GM12878 (cell line): Measurements from ENCODE around the gene ERN2. TPM values are rescaled to one million over a fixed set of nuclear protein-coding genes. Genes with fewer than 3 reads are reported as not detected.

Experiments
- ATAC-seq: fragments of 200-7000 bp; cut with Tn5 transposase; 3 replicates; pipeline ENCODE4 v1.9.1; 2020; ENCODE audit warnings: mild to moderate bottlenecking, moderate library complexity
- BruUV-seq: library from RNA; stranded (reverse); fragments of 400-500 nt; replicated peaks from 2 replicates; lab custom pipeline; 2021; lab: Mats Ljungman, UMichigan
- CTCF ChIA-PET: fragments of 300-600 bp; sonication (Branson Sonifier 250); formaldehyde crosslinking; extraction: SDS; loops from one replicate; lab custom pipeline; 2021; ENCODE audit warnings: inconsistent platforms; lab: Yijun Ruan, JAX
- POLR2A ChIA-PET: fragments of 350-600 bp; formaldehyde crosslinking; extraction: SDS; loops from one replicate; lab custom pipeline; 2021; ENCODE audit warnings: inconsistent platforms; lab: Charles Lee
- RAD21 ChIA-PET: fragments of 300-600 bp; sonication (Branson Sonifier 250); formaldehyde crosslinking; loops from one replicate; lab custom pipeline; 2023; ENCODE audit warnings: antibody characterized with exemption; ENCODE audit not compliant: unreplicated experiment; lab: Charles Lee
- SMC1A ChIA-PET: fragments of 300-600 bp; sonication (Branson Sonifier 250); formaldehyde crosslinking; loops from one replicate; lab custom pipeline; 2023; ENCODE audit not compliant: unreplicated experiment, uncharacterized antibody; lab: Charles Lee
- DNase-seq: peaks from one replicate; pipeline ENCODE4 v3.0.0-alpha.2; 2011; ENCODE audit warnings: low read depth, low spot score
- FAIRE-seq: peaks from 3 replicates; lab custom pipeline; 2011; peaks lifted over from hg19 to GRCh38; lab: Jason Lieb, UNC
- H2AFZ ChIP-seq: 2 replicates; pipeline ENCODE4 v1.6.0; 2011; ENCODE audit warnings: low read depth, low read length, control low read depth; ENCODE audit not compliant: control insufficient read depth
- H3K27ac ChIP-seq: 2 replicates; pipeline ENCODE4 v1.5.1; 2011; ENCODE audit warnings: control low read depth; ENCODE audit not compliant: control insufficient read depth, insufficient read depth
- H3K27me3 ChIP-seq, 2 experiments: replicated peaks in 1 of 2; 2 replicates each; pipeline versions ENCODE4 v1.6.0 to v1.6.1; 2011; ENCODE audit warnings: low read length in 1 of 2; ENCODE audit not compliant: control insufficient read depth in 2 of 2, insufficient read depth in 2 of 2
- H3K36me3 ChIP-seq, 2 experiments: 2 replicates each; pipeline ENCODE4 v1.5.1; 2011; ENCODE audit warnings: low read length in 1 of 2; ENCODE audit not compliant: control insufficient read depth in 2 of 2, insufficient read depth in 2 of 2
- H3K4me1 ChIP-seq: 2 replicates; pipeline ENCODE4 v1.6.1; 2011; ENCODE audit warnings: mild to moderate bottlenecking, low read length, moderate library complexity, mixed read lengths; ENCODE audit not compliant: control insufficient read depth, insufficient read depth
- H3K4me2 ChIP-seq: 2 replicates; pipeline ENCODE4 v1.6.0; 2011; ENCODE audit warnings: control low read depth; ENCODE audit not compliant: control insufficient read depth, insufficient read depth
- H3K4me3 ChIP-seq: fragments of 200-600 bp; sonication (generic); 2 replicates; pipeline ENCODE4 v1.5.1; 2016
- H3K79me2 ChIP-seq: 2 replicates; pipeline ENCODE4 v1.6.0; 2011; ENCODE audit warnings: low read length; ENCODE audit not compliant: control insufficient read depth, insufficient read depth
- H3K9ac ChIP-seq: 2 replicates; pipeline ENCODE4 v1.8.0; 2011; ENCODE audit warnings: low read length, control low read depth, mixed read lengths; ENCODE audit not compliant: control insufficient read depth, insufficient read depth
- H3K9me3 ChIP-seq: replicated peaks from 3 replicates; pipeline ENCODE4 v1.5.1; 2011; ENCODE audit warnings: mild to moderate bottlenecking, low read length; ENCODE audit not compliant: control insufficient read depth, insufficient read depth
- H4K20me1 ChIP-seq: 2 replicates; pipeline ENCODE4 v1.6.0; 2011; ENCODE audit not compliant: control insufficient read depth, insufficient read depth
- CREB1 ChIP-seq: IDR thresholded peaks from 2 replicates; pipeline ENCODE4 v1.6.1; 2012; ENCODE audit warnings: low read depth, mild to moderate bottlenecking, inconsistent platforms
- DPF2 ChIP-seq: fragments of 450-650 bp; IDR thresholded peaks from 2 replicates; pipeline ENCODE4 v1.6.1; 2017; ENCODE audit warnings: mild to moderate bottlenecking
- MEF2B ChIP-seq: fragments of 450-650 bp; IDR thresholded peaks from 2 replicates; pipeline ENCODE4 v1.6.1; 2018; ENCODE audit warnings: mild to moderate bottlenecking, moderate library complexity; ENCODE audit not compliant: partially characterized antibody, poor library complexity, severe bottlenecking
- MYC ChIP-seq: IDR thresholded peaks from 2 replicates; pipeline ENCODE4 v1.6.1; 2011; ENCODE audit warnings: mild to moderate bottlenecking, low read length, moderate library complexity, inconsistent platforms; ENCODE audit not compliant: insufficient read depth, insufficient replicate concordance, insufficient read length, severe bottlenecking
- NRF1 ChIP-seq: conservative IDR thresholded peaks from 2 replicates; pipeline ENCODE4 v1.6.1; 2011; ENCODE audit warnings: mild to moderate bottlenecking, low read depth, low read length, improper control_type of control experiment
- POLR2AphosphoS5 ChIP-seq: IDR thresholded peaks from 2 replicates; pipeline ENCODE4 v1.6.1; 2011; ENCODE audit warnings: mild to moderate bottlenecking, low read length, inconsistent platforms
- SREBF1 ChIP-seq: IDR thresholded peaks from 2 replicates; pipeline ENCODE4 v1.6.1; 2012; ENCODE audit warnings: mild to moderate bottlenecking, low read length
- SRF ChIP-seq, 2 experiments: IDR thresholded peaks; 2 replicates each; pipeline ENCODE4 v1.6.1; 2011; ENCODE audit warnings: low read depth in 2 of 2, low read length in 2 of 2, mild to moderate bottlenecking in 1 of 2, moderate library complexity in 1 of 2
- STAT3 ChIP-seq: IDR thresholded peaks from 2 replicates; pipeline ENCODE4 v1.6.1; 2011; ENCODE audit warnings: low read depth, low read length, improper control_type of control experiment
- SUPT20H ChIP-seq: IDR thresholded peaks from 2 replicates; pipeline ENCODE4 v1.6.1; 2011; ENCODE audit warnings: low read depth, mild to moderate bottlenecking, low read length, moderate library complexity, borderline replicate concordance; ENCODE audit not compliant: control insufficient read depth
- SUZ12 ChIP-seq: fragments of 200-600 bp; sonication (generic); IDR thresholded peaks from one replicate; pipeline ENCODE4 v1.6.1; 2018; ENCODE audit warnings: antibody characterized with exemption, mild to moderate bottlenecking; ENCODE audit not compliant: unreplicated experiment
- YBX1 ChIP-seq: fragments of 450-650 bp; IDR thresholded peaks from 2 replicates; pipeline ENCODE4 v1.6.1; 2016; ENCODE audit warnings: antibody characterized with exemption
- ZNF384 ChIP-seq: IDR thresholded peaks from 2 replicates; pipeline ENCODE4 v1.6.1; 2012; ENCODE audit warnings: low read depth, mild to moderate bottlenecking, low read length, improper control_type of control experiment, borderline replicate concordance
- WGBS: methylation state at CpG from one replicate; pipeline ENCODE4 v1.1.6; 2016; ENCODE audit warnings: low lambda C conversion rate; ENCODE audit not compliant: insufficient replicate concordance, insufficient coverage; ENCODE audit errors: missing lambda C conversion rate; 5-methylcytosine and 5-hydroxymethylcytosine counted together
- in situ Hi-C: fragments of 300-500 bp; cut with MboI; formaldehyde crosslinking; loops from 9 replicates; pipeline ENCODE4 v1.14.3; 2018; ENCODE audit warnings: mixed read lengths
- intact Hi-C: fragments of 100-400 bp; cut with micrococcal nuclease; formaldehyde crosslinking; loops from one replicate; pipeline ENCODE4 v1.14.2; 2022; ENCODE audit not compliant: unreplicated experiment
- polyA plus RNA-seq, 11 experiments: library from polyadenylated mRNA; depleted of rRNA in 4 of 11; unstranded in 6 of 11; stranded (reverse) in 5 of 11; fragments of >200 nt; fragmentation: Nextera tagmentation in 4 of 11; fragmentation: Illumina TruSeq in 1 of 11; extraction: Ambion mirVana in 4 of 11; extraction: Trizol in 1 of 11; gene quantifications; 1 replicate in 1 of 11; 2 replicates in 10 of 11; pipeline versions ENCODE4 v1.2.1 to v1.2.3, GENCODE V29; 2011 to 2016; ENCODE audit warnings: inconsistent platforms in 2 of 11, missing spikeins in 2 of 11, low read depth in 1 of 11
- total RNA-seq, 4 experiments: library from RNA; depleted of rRNA in 3 of 4; stranded (reverse); fragments of >200 nt in 3 of 4; fragmentation: Illumina TruSeq in 1 of 4; extraction: Trizol in 1 of 4; gene quantifications; 2 replicates each; pipeline versions ENCODE4 v1.2.1 to v1.2.3, GENCODE V29; 2013 to 2021
- TF ChIP-seq, protein P1 (sequence below): fragments of 450-650 bp; IDR thresholded peaks from 2 replicates; pipeline ENCODE4 v1.6.1; 2017; ENCODE audit warnings: mild to moderate bottlenecking, moderate library complexity
- TF ChIP-seq, protein P2 (sequence below): IDR thresholded peaks from 2 replicates; pipeline ENCODE4 v1.6.1; 2012; ENCODE audit warnings: improper control_type of control experiment, low read depth, low read length; ENCODE audit not compliant: insufficient replicate concordance

The ERN2 gene
- total and polyA plus RNA-seq, 10 of the 15 experiments (the other 5 are each of a cell fraction or from before 2014, with no cell fraction given), result 0.06 to 0.95 (median 0.36) TPM; not detected in 5

DNA sequence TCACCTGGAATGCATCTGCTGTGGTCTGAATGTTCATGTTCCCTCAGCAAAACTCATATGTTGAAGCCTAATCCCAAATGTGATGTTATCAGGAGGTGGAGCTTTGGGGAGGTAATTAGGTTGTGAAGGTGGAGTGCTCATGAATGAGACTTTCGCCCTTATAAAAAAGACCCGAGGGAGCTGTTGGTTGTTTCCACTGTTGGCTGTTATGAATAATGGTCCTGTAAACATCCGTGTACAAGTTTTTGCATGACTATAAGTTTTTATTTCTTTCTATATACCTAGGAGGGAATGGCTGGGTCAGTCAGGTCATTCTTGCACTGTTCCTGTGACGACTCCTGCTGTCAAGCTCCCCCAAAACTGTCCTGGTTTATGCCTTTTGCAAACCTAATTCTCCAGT is 32.2 kb upstream of the ERN2 start:
- H3K36me3 ChIP-seq, result no peaks in the 10 kb centered on the region
- in situ Hi-C loops, result no loop called here
- no TSS peak for BruUV-seq
- RAD21 ChIA-PET, result no interaction called here
- H3K79me2 ChIP-seq, result no peaks in the 10 kb centered on the region
- H3K9me3 ChIP-seq, result no peaks in the 10 kb centered on the region
- no peaks in the 10 kb centered on the region for H4K20me1 ChIP-seq
- no peak overlapping the region for H3K4me3 ChIP-seq
- no peak for ATAC-seq
- H3K27ac ChIP-seq, result no peak overlapping the region
- POLR2A ChIA-PET, result no interaction called here
- no peaks in the 10 kb centered on the region for H3K4me1 ChIP-seq
- no peak overlapping the region for H2AFZ ChIP-seq
- no peaks in the 10 kb centered on the region; a peak in 2 of 4 replicates for H3K27me3 ChIP-seq
- H3K4me2 ChIP-seq, result no peak overlapping the region
- no peak for DNase-seq
- SMC1A ChIA-PET, result no interaction called here
- intact Hi-C loops, result no loop called here
- WGBS, result 28% methylated on average over 4 of the region's 4 CpGs
- no peak for FAIRE-seq
- no peak overlapping the region for H3K9ac ChIP-seq
- CTCF ChIA-PET, result no interaction called here
- TF ChIP-seq POLR2AphosphoS5, result no peak
- no peak for TF ChIP-seq SRF (IDR thresholded peaks at IDR 0.05; ENCODE audit: low read depth in 2 of 2, low read length in 2 of 2)
- TF ChIP-seq SREBF1, result no peak
- TF ChIP-seq, protein P1, sequence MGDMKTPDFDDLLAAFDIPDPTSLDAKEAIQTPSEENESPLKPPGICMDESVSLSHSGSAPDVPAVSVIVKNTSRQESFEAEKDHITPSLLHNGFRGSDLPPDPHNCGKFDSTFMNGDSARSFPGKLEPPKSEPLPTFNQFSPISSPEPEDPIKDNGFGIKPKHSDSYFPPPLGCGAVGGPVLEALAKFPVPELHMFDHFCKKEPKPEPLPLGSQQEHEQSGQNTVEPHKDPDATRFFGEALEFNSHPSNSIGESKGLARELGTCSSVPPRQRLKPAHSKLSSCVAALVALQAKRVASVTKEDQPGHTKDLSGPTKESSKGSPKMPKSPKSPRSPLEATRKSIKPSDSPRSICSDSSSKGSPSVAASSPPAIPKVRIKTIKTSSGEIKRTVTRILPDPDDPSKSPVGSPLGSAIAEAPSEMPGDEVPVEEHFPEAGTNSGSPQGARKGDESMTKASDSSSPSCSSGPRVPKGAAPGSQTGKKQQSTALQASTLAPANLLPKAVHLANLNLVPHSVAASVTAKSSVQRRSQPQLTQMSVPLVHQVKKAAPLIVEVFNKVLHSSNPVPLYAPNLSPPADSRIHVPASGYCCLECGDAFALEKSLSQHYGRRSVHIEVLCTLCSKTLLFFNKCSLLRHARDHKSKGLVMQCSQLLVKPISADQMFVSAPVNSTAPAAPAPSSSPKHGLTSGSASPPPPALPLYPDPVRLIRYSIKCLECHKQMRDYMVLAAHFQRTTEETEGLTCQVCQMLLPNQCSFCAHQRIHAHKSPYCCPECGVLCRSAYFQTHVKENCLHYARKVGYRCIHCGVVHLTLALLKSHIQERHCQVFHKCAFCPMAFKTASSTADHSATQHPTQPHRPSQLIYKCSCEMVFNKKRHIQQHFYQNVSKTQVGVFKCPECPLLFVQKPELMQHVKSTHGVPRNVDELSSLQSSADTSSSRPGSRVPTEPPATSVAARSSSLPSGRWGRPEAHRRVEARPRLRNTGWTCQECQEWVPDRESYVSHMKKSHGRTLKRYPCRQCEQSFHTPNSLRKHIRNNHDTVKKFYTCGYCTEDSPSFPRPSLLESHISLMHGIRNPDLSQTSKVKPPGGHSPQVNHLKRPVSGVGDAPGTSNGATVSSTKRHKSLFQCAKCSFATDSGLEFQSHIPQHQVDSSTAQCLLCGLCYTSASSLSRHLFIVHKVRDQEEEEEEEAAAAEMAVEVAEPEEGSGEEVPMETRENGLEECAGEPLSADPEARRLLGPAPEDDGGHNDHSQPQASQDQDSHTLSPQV, result no peak
- no peak for TF ChIP-seq NRF1
- no peak for TF ChIP-seq YBX1
- no peak for TF ChIP-seq MEF2B
- TF ChIP-seq, protein P2, sequence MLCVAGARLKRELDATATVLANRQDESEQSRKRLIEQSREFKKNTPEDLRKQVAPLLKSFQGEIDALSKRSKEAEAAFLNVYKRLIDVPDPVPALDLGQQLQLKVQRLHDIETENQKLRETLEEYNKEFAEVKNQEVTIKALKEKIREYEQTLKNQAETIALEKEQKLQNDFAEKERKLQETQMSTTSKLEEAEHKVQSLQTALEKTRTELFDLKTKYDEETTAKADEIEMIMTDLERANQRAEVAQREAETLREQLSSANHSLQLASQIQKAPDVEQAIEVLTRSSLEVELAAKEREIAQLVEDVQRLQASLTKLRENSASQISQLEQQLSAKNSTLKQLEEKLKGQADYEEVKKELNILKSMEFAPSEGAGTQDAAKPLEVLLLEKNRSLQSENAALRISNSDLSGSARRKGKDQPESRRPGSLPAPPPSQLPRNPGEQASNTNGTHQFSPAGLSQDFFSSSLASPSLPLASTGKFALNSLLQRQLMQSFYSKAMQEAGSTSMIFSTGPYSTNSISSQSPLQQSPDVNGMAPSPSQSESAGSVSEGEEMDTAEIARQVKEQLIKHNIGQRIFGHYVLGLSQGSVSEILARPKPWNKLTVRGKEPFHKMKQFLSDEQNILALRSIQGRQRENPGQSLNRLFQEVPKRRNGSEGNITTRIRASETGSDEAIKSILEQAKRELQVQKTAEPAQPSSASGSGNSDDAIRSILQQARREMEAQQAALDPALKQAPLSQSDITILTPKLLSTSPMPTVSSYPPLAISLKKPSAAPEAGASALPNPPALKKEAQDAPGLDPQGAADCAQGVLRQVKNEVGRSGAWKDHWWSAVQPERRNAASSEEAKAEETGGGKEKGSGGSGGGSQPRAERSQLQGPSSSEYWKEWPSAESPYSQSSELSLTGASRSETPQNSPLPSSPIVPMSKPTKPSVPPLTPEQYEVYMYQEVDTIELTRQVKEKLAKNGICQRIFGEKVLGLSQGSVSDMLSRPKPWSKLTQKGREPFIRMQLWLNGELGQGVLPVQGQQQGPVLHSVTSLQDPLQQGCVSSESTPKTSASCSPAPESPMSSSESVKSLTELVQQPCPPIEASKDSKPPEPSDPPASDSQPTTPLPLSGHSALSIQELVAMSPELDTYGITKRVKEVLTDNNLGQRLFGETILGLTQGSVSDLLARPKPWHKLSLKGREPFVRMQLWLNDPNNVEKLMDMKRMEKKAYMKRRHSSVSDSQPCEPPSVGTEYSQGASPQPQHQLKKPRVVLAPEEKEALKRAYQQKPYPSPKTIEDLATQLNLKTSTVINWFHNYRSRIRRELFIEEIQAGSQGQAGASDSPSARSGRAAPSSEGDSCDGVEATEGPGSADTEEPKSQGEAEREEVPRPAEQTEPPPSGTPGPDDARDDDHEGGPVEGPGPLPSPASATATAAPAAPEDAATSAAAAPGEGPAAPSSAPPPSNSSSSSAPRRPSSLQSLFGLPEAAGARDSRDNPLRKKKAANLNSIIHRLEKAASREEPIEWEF, result no peak
- no peak for TF ChIP-seq STAT3
- no peak for TF ChIP-seq SUZ12
- TF ChIP-seq MYC, result no peak
- TF ChIP-seq DPF2, result no peak
- no peak for TF ChIP-seq ZNF384
- TF ChIP-seq SUPT20H, result no peak
- TF ChIP-seq CREB1, result no peak
